ENCODE measurements around the gene EYS.
"Not testable (repeated sequence)": the region's sequence is repeated elsewhere in the genome, so short reads cannot be mapped to it uniquely, and the experiment has no call there.

Gene EYS

DNA sequence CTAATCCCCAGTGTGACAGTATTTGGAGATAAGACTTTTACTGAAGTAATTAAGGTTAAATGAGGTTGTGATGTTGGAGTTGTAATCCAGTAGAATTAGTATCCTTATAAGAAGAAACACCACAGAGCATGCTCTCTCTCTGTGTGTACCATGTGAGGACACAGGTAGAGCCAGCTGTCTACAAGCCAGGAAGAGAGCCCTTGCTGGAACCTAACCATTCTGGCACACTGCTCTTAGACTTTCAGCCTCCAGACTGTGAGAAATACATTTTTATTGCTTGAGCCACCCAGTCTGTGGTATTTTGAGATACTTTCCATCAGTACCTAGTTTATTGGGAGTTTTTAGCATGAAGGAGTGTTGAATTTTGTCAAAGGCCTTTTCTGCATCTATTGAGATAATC is 1961.2 kb downstream of the EYS start:
- DNase-seq: no peak

DNA sequence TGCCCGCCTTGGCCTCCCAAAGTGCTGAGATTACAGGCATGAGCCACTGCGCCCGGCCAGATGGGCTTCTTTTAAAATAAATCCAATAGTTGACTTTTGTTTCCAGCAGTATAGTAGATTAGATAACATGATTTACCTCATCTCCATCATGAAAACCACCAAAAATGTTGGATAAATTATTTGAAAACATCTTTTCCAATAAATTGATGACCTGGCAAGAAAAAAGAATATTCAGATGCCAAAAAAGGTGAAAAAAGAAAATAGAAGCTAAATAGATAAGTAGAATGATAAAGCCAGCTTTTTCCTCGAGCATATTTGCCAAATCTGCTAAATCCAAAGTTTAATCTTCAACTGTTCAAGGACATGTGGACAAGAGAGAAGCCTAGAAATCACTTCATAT is 1962.2 kb downstream of the EYS start:
- DNase-seq: no peak

GRCh38 chr6:63743691-63744090 is 1963.3 kb downstream of the EYS start:
- no peak for DNase-seq

DNA sequence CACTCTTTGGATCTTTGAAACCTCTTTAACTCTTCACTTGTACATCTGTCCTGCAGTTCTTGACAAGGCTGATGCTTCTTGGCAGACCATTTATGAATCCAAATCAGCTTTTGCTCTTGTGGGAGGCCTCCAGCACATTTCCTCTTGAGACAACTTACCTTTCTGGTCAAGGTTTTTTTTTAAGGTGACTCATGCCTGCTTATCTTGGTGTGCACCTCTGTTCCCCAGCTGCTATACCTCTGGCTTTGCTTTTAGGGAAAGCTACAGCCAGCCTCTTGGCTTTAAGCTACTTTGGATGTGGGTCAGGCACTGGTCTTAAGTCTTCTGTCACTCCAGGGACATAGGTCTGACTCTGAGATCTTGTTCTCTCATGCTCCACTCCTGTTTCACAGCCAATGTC is 1965.0 kb downstream of the EYS start:
- DNase-seq: no peak

- no peak for DNase-seq
These were observed 1966.3 kb downstream of the EYS start for GRCh38 chr6:63740709-63741108.

DNA sequence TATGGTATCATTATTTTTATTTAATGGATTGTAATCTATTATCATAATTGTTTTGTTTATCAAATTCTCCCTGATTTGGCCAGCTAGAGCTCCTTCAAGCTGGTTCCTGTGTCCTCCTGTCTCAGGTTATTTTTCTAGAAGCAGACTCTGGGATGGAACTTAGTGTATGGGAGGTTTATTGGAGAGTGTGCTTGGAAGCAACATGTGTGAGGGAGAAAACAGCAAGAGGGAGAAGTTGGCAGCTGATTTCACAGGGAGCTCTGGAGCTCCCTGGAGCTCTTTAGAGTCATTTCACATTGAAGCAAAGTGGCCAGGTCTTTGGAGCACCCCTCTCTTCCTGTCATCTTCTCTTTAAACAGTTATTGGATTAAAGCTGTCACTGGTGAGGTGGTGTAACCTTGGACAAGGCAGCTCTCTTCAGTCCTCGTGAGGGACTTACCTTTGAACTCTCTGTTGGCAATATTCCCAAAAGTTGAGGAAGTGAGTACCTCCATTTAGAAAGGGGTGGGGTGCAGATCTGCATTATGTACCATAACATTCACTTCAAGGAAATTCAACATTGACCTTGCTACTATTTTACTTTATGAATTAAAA is 1967.8 kb downstream of the EYS start:
- DNase-seq: no peak

- DNase-seq: not testable (repeated sequence)
These were observed 1968.8 kb downstream of the EYS start for GRCh38 chr6:63738190-63738589.

DNA sequence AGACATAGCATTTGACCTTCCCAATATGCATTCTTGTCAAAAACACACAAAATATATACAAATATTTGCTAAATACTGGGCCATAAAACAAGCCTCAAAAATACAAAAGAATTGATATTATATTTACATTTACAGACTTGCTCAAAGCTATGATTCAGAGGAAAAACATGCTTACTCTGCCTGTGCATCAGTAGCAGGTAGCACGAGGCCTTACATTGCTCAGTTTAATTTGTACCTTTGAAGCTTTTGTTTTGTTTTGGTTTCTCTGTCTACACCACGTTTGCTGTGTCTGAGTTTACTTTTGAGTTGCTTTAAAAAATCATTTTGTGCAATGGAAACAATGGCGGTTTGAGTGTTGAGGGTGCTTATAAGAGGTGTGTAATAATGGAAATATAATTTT is 1972.1 kb downstream of the EYS start:
- no peak for DNase-seq

GRCh38 chr6:63732336-63732735 is 1974.7 kb downstream of the EYS start:
- no peak for DNase-seq

GRCh38 chr6:63731930-63732329 is 1975.1 kb downstream of the EYS start:
- no peak for DNase-seq

GRCh38 chr6:63730311-63730710 is 1976.7 kb downstream of the EYS start:
- DNase-seq: no peak

DNA sequence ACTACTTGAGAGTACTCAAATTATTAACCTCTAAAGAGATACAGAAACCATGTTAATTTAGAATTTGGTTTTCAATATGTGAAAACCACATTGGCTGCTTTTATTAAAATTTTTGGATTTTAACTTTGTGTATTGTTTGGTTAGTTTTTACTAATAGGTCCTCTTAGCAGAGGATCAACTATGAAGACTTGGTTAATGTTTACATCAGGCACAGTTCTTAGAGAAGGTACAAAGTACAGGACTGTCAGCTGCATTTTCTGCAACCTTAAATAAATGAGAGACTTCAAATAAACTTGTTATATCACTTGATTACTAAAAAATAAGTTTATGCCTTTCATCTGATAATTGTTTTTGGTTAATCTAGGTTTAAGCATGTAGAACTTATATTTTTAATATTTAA is 1982.3 kb downstream of the EYS start:
- no peak for DNase-seq

- no peak for DNase-seq
These were observed 1985.8 kb downstream of the EYS start for GRCh38 chr6:63721181-63721580.

DNA sequence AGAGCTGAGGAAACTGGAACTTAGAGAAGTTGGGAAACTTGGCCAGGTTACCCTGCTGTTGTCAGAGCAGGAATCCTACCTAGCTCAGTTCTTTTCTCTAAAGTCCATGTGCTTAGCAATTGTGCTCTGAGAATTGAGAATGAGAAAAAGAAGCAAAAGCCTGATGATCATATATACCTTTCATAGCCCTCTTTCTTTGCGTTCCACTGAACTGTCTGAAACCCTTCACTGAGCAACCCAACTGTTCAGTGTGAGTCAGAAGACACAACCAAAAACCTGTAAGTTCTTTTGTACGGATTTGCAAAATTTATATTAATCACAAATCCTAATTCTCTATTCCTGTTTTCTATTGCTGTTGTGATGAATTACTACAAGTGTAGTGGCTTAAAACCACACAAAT is 1990.9 kb downstream of the EYS start:
- no peak for DNase-seq

GRCh38 chr6:63714091-63714490 is 1992.9 kb downstream of the EYS start:
- no peak for DNase-seq

DNA sequence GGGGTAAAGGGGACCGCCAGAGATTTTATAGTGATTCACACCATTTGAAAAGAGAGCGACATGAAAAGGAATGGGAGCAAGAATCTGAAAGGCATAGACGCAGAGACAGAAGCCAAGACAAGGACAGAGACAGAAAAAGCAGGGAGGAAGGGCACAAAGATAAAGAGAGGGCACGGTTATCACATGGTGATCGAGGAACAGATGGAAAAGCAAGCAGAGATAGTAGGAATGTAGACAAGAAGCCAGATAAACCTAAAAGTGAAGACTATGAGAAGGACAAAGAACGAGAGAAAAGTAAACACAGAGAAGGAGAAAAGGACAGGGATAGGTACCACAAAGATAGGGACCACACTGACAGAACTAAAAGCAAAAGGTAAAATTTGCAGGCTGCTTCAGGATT is 1993.7 kb downstream of the EYS start:
- DNase-seq: no peak

DNA sequence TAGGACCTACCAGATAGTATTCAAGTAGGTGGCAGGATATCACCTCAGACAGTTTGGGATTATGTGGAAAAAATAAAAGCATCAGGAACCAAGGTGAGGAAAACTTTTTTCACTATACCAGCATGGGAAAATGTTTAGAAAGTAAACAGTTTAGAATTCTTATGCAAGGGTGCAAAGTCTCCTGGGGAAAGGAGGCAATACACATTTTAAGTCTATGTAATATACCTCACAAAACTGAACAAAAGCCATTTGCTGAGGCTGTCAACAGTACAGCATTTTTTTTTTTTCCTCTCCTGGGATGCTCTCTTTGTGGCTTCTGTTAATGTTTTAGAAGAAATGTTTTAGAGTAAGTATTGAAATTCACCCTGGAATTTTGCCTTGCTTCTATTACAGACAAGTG is 1997.9 kb downstream of the EYS start:
- DNase-seq: no peak

DNA sequence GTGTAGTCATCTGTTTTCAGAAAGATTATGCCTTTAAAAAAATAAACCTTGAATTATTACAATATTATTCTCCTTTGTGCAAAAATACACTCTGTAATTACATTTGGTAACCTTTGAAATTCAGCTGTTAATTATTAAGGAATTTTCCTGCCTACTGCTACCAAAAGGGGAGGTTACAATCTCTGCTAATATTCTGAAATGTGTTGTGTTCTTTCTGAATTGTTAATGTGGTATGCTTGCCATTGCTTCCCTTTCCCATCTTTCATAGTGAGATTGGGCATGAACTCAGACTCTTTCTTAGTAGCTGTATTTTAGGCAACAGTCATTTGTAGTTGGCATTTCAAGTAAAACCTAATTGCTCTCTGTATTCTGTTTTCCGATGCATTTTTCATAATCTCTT is 1998.4 kb downstream of the EYS start:
- DNase-seq: no peak

DNA sequence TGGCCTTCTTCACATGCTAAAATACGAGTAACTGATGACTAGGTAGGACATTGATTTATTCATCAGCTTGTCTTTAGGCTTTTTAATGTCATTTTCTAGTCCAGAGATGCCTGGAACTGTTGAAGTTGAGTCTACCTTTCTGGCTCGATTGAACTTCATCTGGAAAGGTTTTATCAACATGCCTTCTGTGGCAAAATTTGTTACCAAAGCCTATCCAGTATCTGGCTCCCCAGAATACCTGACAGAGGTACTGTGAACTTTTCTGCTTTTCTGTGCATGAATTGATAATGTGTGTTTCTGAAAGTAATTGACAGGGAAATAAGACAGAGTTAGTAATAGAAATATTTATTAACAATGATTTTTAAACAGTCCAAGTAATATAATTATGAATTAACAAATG is 2000.4 kb downstream of the EYS start:
- no peak for DNase-seq

DNA sequence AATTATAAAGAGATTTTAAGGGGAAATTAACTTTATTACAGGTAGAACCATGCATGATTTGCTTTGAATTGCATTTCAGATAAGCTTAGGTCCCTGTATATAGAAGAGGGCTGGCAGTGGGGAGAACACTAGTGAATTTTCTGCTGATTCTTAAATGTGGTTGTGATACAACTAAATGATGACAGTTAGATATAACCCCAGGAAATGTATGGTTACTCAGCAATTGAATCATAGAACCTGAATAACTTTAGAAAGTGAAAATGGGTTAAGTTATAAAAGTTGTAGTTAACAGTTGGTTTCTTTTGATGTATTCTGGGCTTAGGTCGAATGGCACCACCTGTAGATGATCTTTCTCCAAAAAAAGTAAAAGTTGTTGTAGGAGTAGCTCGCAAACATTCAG is 2001.3 kb downstream of the EYS start:
- no peak for DNase-seq

DNA sequence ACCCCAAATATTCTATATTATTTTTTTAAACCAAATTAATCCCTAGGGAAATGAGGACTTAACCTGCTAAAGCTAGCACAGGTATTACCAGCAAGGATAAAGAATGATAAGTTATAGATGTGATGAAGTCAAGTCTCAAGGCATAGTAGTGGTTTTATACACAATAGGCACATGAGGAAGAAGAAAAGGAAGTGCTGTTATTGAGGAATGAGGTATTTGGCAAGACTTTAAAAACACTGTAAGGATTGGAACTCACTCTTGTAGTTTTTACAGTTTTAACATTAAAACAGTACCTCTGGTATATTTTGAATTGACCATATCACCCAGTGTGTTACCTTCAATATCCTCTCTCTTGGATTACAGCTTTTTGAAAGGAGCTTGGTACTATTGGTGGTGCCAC is 2016.8 kb downstream of the EYS start:
- no peak for DNase-seq

DNA sequence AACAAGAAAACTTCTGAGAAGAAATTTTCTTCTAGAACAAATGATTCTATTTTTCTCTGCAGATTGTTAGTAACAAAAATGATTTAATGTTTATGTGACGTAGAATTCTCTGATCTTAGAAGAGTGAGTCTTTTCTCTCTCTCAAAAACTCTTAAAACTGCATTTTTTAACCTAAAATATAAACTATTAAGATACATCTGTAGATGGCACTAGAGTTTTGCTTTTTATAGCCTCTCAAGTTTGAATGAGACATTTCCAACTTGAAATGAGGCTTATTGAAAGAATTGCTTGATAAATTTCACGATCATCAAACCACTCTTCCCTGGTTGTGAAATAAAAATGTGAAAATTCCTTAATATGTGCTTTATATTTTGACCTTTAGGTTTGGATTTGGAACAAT is 2017.6 kb downstream of the EYS start:
- no peak for DNase-seq

GRCh38 chr6:63685446-63686379 is 2021.3 kb downstream of the EYS start:
- no peak for DNase-seq

- DNase-seq: no peak
These were observed 2023.9 kb downstream of the EYS start for GRCh38 chr6:63683071-63683603.

Data from activated naive CD4-positive, alpha-beta T cell treated with anti-CD3 and anti-CD28 coated beads, Interleukin-2, amount 50 U/mL, for 16 hours (primary cell).